Measurements from ENCODE around the gene SEMA6A.
A peak's percentile ranks its signal among the peaks of the same experiment; 100 is the strongest.

The SEMA6A gene

DNA sequence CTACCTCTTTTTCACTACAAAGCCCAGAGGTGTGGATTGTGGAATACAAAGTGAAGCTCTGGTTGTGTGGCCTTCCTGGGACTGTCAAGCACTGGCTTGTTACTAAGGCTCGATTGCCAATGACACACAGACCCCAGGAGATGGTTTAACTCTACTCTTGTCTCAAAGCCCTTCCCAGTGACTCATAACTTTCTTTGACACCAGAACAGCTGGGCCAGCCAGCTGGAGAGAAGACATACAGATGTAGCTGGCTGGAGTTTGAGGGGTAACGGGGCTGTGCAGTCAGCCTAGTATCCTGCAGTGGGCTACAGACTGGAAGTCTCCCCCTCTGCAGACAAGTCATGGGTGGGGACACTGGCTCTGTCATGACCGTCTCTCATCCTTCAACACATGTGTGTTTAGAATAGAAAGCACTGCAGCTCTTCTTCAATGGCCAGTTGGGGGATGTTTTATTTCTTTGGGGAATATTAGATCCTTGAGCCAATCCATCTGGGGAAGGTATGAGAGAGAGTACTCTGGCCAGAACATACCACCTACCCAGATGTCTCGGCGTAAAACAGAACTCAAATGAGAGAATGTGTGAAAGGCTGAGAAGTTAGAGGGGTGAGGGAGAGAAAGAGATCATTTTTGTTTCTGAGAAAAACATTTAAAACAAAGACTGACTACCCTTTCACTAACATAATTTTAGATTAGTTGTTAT is 53.3 kb downstream of the SEMA6A start:
- no peak for DNase-seq

DNA sequence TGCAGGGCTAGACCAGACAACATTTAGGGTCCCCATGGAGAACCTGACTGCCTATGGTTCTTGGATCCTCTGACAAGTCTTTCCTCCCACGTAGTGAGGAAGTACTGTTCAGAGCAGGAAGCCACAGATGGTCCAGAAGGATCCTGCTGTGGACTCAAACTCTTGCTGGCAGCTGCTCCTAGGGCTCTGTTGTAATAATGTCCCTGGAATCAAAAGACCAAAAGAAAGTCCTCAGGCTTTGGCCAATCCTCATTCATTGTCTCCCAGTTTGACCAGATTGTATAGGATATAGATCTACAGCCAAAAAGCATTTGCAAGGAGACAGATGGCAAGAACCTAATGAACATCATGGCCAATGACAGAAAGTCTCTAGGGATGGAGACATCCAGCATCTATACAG is 53.9 kb downstream of the SEMA6A start:
- no peak for DNase-seq

DNA sequence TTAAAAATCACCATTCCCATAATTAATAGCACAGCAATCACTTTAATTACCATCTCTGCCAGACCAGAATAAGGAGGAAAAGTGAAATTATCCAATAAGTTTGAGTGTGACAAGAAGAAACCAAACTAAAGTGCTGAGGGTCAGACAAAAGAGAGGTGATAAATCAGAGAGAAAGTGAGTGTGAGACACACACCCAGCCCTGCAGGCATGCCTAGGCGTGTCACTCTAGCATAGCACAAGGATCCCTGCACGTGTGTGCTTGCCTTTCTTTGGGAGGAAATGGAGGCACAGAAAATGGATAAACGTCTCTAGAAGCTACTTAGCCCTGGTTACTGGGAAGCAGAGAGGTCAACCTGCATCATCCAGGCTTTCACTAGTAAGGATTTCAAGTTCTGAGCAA is 56.2 kb downstream of the SEMA6A start:
- DNase-seq: no peak

DNA sequence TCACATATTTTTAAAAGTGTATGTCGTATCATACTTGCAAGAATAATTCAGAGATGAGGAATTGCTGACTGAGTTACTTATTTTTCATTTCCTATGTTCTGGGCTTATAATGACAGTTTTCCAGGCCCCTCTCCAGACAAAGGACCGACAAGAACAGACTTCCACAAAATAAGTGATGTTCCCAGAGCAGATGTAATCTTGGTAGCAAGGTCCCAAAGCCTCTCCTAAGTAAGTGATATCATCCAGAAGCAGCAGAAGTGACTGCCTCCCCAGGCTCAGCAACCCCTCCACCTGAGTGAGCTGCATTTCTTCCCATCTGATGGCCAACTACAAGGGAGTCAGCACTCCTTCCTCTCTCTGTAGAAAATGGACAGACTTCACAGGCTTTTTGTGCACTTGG is 57.1 kb downstream of the SEMA6A start:
- DNase-seq: no peak

DNA sequence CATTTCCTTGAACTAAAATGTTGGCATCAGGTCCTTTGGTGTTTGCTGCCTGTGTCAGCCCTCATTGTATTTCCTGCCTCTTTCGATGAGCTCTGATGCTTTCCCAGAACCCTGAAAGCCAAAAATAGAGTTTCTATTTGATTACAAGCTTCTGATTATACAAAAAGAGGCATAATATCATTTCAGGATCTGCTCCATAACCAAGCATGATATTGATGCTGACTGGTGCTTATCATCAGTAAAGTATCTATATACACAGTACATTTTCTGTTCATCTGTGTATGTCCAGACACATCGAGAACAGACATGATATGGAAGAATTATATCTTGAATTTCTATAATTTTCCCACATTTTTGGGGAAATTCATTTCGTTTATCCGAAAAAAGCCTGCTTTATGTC is 58.6 kb downstream of the SEMA6A start:
- no peak for DNase-seq

DNA sequence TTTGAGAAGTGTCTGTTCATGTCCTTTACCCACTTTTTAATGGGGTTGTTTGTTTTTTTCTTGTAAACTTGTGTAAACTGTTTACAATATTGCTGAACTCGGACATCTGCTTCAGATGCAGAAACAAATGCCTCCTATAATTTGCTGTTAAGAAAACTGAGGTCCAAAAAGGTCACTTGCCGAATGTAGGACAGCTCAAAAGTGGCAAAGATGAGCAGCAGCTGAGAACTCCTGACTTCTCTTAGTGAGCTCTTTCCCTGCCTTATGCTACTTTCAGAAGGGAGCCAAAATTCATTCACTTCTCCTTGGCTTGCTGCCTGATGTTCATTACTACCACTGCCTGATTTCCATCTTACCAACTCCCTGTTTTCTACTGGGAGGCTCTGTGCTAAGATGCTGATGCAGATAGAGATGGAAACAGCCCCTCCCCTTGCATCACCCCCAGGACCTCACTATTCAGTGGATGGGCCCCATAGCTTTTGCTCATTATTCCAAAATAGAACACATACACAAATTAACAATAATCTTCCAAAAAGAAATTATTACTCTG is 60.1 kb downstream of the SEMA6A start:
- no peak for DNase-seq

DNA sequence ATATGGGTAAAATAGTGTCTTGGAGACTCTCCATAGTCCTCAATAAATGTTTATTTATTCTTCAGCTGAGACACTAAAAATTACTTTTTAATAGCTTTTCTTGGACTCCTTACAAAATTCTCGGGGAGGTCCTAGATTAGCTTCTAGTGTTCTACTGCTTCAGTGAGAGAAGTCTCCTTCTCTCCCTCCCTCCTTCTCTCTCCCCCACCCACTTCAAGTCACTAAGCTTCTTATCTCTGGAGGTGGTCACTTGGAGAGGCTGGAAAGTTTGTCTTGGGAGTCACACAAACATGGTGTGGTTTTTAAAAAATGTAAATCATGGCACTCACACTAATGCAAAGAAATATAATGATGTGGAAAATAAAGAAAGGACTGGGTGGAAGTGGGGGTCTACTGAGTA is 64.1 kb downstream of the SEMA6A start:
- DNase-seq: no peak

DNA sequence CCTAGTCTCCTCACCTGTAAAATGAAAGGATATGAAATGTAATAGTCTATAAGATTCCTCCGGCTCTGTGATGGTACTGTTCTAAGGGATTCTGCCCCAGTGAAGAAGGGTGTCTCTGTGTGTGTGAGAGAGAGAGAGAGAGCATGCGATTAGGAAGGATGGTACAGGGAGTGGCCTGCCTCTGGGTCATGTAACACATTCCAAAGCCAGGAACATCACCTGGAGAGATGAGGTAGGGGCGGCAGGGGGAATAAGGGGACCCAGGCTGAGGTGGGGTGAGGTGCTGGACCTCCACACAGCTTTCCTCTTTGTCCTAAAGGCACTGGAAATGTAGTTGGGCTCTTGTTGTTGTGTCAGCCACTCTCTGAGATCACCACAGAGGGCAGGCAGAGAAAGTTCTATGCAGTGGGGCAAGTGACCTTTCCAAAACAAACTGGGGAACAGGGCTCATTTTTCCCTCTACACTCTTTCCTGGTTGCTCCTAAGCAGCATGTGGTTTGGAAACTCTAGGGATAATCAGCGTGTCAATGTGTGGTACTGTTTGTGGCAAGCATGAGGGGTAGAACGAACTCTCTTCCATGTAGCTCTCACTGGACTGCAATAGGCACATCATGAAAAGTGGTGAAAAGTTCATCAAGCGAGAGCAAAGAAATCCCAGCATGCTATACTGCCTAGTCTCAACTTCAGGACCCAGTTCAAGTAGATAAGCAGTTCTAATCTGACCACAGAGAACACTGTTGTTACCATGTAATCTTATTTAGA is 65.0 kb downstream of the SEMA6A start:
- no peak for DNase-seq

DNA sequence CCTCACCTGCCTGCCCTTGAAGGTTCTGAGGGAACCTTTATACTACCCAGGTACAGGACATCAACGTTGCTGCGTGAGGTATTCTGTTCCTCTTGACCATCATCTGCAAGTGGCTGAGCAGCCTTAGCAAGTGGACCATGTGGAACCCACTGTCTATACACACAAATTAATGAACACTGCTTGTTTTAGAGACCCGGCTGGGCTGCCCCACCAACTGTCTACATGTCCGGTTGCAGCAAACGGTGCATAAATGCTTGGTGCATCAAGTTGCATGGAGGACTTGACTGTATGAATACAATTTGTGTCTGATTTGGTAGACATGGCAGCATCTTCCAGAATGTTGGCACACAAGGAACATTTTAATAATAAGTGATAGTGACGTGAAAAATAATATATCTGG is 65.8 kb downstream of the SEMA6A start:
- DNase-seq: no peak

DNA sequence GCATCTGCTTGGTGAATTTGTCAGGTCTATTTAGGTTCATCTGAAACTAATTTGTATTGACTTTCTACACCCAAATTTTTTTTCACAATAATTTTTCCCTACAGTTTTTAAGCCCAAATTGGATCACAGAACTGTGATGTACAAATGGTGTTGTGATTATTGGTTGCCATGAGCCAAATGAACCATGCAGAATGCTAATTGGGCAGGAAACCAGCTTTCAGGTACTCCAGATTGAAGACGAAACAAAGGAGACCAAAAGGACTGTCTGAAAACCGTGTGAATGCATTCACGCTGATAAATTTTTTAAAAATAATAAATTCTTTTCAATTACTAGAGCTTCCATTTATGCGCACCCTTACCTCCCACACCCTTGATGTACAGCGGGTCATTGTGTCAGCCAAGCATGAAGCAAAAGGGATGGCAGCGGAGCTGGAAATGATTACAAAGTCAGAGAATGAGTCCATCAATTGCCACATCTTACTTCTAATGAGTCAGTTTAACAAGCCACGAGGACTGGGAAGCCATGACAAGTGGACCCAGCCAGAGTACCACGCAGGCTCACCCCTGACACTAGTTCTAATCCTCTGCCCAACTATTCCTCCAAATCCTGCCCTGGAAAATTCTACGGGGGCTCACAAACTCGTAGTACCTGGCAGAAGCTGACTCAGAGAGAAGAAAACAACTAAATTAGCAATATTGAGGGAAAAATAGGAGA is 66.5 kb downstream of the SEMA6A start:
- DNase-seq: no peak

DNA sequence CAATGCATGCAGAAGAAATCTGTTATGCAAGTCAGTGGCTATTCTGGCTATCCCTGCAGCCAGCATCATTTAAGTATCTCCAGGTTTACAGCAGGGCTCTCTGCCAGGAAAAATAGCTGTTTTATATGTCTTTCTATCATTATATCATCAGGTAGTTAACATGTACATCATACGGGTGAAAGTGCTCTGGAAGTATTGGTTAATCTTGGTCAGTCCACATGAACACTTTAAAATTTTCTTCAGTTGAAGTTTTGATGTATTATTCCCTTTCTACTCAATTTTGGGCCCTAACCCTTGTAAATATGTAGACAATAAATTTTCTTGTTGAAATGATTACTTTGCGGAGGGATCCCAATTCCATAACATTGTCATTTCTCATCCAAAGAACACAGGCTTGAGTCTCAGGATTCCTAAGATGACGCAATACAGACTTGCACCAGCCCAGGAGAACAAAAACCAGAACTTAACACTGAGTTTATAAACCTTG is 67.5 kb downstream of the SEMA6A start:
- DNase-seq: no peak

DNA sequence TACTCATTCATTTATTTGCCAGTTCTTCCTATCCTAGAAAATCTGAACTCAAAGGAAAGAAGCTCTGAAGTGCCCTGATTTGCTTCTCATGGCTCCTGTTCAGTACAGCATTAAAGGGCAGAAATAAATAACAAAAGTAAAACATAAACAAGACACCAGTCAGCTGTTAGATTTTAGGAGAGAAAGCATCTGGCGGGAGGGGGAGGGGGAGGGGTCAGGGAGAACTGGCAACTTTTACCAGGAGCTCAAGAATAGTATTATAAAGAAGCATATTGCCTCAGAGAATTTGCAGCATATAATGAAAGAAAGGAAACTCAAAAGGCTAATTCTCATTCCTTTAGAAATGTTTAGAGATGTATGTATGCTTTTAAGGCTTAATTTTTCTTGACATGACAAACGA is 68.1 kb downstream of the SEMA6A start:
- no peak for DNase-seq

DNA sequence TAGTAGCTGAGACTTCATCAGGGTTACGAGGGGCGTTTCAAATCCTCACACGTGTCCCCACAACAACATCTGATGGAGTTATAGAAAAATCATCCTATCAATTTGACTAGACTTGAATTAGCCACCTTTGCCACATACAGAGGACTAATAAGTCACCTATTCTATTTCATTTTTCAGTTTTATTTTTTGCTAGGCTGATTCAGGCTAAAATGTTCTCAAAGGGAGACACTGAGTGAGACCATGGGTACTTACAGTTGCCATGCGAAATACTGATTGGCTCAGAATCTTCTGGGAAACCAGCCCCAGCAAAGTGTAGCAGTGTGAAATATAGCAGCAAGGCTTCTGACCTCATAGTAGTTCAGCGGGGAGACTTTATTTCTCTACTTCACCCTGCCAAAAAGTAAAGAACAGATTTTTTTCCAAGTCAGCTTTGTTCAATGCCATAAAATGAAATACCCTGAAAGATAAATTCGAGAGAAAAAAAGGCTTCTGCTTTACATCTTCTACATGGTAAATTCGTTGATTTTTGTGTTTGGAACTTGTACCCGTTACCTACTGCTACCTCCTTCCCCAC is 69.9 kb downstream of the SEMA6A start:
- no peak for DNase-seq

DNA sequence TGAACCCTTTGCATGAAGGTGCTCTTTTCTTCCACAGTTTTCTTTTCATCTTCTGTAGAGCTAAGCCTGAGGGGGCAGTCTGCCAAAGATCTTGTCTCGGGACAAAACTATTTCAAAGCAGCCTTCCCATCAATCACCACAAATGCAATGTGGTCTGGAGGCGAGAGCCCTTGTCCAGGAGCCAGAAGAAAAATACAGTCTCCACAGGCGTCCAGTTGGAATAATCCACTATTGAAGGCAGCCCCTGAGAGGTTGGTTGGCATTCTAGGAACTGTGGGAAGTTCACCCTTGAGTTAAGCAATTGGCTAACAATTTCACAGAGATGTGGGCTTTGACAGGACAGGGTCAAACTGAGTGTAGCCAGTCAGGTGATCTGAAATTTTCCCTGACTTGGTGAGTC is 72.0 kb downstream of the SEMA6A start:
- DNase-seq: no peak

DNA sequence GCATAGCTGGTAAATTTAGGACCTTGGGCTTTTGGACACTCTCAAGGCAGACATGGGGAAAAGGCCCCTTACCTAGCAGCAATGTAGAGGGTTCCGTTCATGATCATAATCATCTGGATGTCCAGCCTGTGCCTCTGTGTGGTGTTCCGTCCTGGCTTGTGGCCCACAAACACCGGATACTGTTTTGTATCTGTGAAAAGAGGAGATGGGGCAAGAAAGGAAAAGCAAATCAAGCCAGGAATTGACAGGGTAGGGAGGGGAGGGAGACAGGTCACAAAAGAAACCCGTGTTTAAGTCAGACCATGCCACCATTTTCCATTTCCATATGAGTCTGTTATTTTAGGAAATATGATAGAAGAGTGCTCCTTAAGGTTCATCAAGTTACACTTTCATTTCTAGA is 72.5 kb downstream of the SEMA6A start:
- DNase-seq: no peak

DNA sequence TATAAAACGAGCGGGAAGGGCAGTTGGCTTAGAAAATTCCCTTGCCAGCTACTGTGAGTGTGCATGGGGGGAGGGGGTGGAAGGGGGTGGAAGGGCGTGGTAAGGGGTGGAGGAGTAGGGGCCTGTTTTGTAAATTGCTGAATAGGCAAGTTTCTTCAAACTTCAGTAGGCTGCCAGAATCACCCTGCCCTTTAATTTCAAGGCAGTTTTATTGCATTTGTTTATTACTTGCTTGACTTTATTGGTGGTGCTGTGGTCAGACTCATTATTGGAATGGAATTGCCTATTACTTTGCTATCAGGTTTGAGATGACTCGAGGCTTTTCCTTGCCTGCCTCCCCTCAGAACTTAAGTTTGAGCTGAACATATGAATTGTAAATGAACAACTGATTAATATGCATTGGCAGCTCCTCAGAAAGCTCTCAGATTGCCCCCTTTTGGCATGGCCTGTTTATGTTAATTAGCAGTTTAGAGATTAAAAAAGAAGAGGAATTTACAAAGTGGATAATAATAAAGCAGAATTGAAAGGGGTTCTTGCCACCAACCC is 76.0 kb downstream of the SEMA6A start:
- no peak for DNase-seq

DNA sequence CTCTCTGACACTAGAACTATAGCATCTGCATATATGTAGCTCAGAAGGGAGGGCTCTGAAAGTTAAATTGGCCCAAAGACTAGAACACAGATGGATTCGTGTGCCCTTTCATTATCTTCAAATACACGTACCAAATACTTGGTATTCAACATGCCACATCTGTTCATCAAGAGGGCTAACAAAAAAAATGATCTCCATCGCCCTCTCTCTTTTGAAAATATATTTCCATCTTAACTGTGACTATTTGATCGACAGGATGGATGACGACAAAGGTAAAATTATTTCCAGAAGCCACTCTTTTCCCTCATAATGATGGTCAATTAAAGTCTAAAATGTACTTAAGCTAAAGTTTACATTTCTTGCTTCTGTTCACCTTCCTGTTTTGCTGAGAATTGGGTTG is 77.0 kb downstream of the SEMA6A start:
- no peak for DNase-seq

DNA sequence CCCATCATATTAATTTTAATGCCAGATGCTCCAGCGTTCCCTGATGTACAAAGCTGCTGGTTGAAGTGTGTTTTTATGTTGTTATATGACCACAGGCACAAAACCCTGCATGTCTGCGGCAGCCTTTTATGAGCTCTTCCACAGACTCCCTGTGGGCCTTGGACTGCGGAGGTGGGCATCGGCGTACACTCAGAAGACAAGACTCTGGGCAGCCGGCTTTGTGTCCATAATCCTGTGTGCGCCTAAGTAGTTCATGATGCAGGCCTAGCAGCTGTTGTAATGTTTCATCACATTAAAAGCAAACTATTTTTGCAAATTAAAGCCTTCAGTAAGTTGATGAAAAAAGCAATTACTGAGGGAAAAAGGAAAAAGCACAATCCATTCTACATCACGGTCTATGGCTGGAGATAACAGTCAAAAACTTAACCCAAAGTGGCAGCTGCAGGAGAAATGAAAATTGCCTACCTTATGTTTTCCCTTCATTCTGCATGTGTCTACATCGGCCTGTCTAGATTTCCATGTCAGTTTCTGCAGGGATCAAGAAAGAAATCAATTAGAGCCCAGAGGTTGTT is 78.8 kb downstream of the SEMA6A start:
- DNase-seq: no peak

DNA sequence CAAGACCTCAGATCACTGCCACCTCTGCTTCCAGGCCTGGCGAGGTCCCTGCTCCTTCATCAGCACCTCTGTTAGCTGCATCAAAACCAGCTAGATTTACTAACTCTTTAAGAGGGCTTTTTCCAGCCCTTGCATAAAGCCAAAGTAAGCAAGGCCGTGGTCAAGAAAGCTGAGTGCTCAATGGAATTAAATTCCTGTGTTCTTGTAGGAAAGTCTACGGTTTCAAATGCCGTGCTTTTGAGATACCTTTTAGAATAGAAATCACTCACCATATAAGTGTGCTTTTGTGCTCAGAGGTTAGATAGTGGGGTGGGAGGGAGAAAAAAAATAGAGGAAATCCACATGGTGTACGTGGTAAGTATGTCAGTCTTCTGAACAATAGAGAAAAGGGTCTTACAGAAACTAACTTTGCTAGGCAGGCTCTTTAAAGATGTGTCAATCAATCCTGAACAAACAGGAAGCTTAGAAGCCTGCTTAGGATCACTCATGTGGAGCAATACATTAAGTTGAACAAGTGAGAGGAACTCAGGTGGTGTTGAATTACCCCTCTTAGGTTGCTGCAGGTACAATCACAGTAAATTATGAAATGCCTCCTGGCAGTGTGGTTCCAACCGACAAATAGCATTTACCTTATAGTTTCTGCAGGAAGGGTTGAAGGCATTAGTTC is 79.7 kb downstream of the SEMA6A start:
- peak; percentile 25 for DNase-seq

DNA sequence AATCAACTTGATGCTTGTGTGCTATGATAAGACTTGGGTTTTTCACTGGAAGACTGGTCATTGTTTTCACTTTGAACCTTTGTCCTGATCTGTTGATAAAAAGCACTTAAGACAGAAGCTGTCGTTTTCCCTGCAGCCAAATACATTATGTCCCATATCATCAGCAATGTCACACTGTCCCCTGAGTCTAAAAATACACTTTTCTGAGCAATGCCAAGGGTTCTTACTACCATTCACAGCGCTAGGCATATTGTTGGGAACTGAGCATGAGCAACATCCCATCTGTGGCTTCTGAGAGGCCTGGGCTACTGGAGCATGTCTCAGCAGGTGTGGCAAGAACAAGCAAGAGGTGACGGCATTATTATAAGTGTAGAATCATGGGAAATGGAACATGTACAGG is 81.8 kb downstream of the SEMA6A start:
- no peak for DNase-seq

DNA sequence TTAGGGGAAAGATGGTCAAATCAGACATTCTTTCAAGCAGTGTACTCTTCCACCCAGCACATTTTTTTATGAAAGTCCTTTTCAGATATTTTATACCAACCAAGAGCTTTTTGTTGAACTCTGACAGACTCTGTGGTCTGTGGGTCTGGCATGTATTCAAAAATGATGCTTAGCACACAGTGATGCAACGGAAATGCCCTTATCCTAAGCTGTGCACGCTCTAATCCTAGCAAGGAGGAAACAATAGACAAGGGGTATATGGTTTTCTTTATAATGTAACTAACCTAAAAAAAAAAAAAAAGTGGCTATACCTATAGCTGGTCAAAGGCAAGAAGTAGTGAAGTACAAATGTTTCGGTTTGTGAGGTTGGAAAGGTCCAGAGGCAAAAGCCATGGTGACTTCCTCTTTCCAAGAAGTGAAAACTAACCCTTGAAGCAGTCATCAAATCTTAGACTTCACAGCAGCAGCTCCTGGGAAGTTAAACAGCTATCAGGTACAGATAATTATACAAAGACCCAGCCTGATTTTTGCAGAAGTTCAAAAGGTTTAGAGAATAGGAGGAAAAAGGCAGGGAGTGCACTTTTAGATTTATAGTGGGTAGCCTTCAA is 82.5 kb downstream of the SEMA6A start:
- DNase-seq: peak; percentile 41

Data from GDM1 (cell line).